ENCODE data around the gene CALHM3.
A peak's percentile ranks its signal among the peaks of the same experiment; 100 is the strongest.

Gene CALHM3

GRCh38 chr10:103474077-103474476, 5.0 kb downstream of the CALHM3 start:
- DNase-seq (ENCODE audit: low read depth): no peak

GRCh38 chr10:103473261-103473671, 5.8 kb downstream of the CALHM3 start:
- peak; percentile 23 for DNase-seq (ENCODE audit: low read depth)

DNA sequence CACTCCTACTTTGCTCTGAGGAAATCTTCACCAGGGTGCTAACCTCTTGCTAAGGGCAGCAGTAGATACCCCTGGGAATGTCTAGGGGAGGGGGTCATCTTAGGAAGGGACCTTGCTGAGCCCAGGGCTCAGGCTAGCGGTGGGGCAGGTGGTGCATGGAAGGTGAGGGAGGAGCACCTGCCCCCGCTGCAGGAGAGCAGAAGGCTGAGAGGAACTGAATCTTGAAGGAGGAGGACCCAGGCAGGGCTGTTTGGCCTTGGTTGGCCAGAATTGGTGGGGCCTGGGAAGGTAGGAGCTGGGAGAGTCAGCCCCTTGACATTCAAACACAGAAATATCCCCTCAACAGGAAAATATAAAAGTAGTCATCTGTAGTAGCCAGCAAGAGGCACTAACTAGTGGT, 7.0 kb downstream of the CALHM3 start:
- no peak for DNase-seq (ENCODE audit: low read depth)

DNA sequence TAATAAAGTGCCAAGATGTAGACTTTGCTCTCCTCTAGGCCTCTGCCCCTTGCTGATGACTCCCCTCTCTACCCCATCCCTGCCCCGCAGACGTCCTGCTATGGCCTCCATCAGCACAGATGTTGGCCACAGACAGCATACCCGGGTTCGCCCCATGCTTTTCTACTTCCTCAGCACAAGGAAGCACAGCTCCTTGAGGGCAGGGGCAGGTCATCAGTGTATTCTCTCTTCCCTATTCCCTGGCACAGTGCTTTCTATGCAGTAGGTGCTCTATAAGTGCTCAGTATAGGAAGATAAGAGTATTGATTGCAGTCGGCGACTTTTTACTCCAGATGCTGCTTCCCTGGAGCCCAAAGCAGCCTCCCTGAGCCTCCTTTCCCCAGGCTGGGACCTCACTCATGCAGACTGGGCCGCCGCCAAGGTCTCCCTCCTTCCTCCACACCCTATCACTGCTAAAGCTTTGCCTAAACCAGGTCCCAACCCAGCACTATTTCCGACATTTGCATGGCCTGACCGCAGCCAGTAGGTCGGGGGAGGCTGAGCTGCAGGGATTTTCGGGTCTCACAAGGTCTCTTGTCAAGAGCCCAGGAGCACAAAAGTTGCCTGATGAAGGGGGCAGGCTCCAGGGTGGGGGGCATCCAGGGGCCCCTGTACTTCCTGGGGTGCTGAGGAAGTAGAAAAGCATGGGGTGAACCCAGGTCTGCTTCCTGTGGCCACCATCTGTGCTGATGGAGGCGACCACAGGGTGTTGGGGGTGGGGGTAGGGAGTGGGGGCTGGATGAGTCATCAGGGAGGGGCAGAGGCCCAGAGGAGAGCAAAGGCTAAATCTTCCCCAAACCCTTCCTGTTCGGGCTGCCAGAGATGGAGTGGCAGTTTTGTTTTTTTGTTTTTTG, 8.0 kb downstream of the CALHM3 start:
- no peak for DNase-seq (ENCODE audit: low read depth)

DNA sequence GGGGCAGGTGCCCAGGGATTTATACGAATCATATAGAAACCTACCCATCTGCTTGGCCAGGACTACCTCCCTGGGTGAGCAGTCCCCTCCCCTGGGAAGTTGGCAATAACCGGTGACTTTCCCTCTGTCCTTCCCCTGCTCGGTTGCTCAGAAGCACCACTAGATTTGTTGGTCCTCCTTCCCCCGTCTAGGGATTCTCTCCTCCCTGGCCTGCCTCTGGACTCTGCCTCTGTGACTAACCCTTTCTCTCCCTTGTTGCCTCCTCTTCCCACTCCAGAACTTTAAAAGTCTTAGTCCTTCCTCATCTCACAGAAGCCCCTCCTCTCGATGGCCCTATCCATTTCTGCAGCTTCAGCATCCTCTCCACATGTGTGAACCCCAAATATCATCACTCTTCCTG, 9.8 kb downstream of the CALHM3 start:
- DNase-seq (ENCODE audit: low read depth): no peak

GRCh38 chr10:103467406-103467805, 11.6 kb downstream of the CALHM3 start:
- DNase-seq (ENCODE audit: low read depth): no peak

GRCh38 chr10:103466734-103467133, 12.3 kb downstream of the CALHM3 start:
- DNase-seq (ENCODE audit: low read depth): peak; percentile 49

DNA sequence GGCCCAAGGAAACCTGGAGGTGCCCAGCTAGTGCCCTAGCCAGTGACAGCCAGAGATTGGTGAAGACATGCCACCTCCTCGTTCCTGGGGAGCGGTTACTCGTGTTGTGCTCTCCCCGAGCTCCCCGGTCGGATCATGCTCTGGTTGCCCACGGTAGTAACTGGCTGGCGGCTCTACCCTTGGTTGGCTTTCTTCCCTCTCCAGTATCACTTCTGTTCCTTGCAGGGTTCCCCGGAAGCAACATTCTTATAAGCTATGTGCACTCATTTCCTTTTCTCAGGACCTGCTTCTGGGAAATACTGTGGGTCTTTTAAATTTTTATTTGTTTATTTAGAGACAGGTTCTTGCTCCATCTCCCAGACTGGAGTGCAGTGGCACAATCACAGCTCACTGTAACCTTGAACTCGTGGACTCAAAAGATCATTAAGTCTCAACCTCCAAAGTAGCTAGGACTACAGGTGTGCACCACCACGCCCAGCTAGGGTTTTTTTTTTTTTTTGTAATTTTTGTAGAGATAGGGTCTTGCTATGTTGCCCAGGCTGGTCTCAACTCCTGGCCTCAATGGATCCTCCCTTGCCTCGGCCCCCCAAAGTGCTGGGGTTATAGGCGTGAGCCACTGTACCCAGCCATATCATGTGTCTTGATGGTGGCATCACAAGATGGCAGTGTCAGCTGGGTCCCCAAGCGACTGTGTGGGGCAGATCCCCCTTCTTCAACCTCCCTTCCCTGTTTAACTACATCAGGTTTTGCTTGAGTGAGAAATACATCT, 13.4 kb downstream of the CALHM3 start:
- no peak for DNase-seq (ENCODE audit: low read depth)

DNA sequence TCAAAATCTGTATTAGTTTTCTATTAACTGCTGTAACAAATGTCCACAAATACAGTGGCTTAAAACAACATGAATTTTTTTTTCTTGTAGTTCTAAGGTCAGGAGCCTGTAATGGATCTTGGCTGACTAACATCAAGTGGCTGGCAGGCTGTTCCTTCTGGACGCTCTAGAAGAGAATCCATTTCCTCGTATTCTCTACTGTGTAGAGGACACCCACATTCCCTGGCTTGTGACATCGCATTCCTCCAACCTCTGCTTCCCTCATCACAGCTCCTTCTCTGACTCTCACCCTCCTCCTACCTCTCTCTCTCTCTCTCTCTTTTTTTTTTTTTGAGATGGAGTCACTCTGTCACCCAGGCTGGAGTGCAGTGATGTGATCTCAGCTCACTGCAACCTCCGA, 15.5 kb downstream of the CALHM3 start:
- DNase-seq (ENCODE audit: low read depth): no peak

GRCh38 chr10:103459615-103460014, 19.4 kb downstream of the CALHM3 start:
- no peak for DNase-seq (ENCODE audit: low read depth)

DNA sequence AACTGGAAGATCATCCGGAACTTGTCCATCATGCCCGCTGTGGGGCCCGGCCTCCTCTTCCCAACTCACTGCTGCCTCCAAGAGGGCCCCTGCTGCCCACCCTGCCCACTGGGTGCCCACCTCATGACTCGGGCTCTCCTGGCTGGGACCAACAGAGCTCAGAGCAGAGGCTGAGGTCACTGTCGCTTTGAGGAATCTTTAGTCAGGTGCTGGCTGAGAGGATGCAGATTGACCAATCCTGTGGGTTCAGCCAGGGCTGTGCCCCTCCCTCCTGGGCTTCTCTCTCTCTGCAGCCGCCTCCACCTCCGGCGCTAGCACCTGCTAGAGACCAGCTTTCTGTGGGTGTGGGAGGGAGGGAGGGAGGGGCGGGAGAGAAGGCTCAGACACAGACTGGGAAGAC, 20.3 kb downstream of the CALHM3 start, which contains the start of gene CALHM1:
Gene CALHM1 (minus strand): TSS at position 181 of the 400 bp plus-strand sequence. CDS start 149 bp downstream, at position 32.
- DNase-seq (ENCODE audit: low read depth): no peak

- no peak for DNase-seq (ENCODE audit: low read depth)
Measured at GRCh38 chr10:103457896-103458583, 21.0 kb downstream of the CALHM3 start.

- no peak for DNase-seq (ENCODE audit: low read depth)
Measured at GRCh38 chr10:103457176-103457712, 21.8 kb downstream of the CALHM3 start.

DNA sequence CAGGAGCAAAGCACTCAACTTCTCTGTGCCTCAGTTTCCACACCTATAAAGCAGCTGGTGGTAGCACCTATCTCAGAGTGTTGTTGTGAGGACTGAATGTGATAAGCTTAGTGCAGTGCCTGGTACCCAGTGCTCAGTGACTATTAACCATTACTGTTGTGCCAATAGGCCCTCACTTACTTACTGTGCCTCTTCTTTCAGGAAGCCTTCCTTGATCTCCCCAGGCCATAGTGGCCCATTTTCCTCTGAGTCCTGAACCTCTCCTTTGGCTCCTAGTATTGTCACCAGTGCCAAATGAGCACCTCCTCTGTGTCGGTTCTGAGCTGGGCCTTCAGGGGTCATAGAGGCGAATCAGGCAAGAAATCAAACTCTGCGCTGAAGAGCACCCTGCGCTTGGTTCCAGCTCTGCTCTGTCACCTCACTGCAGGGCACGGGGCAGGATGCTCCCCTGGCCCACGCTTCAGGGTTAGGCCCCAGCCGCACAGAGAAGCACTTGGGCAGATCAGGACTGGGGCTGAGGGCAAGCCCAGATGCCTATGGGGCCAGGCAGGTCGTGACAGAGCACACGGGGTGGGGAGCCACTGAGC, 22.9 kb downstream of the CALHM3 start:
- no peak for DNase-seq (ENCODE audit: low read depth)

- no peak for DNase-seq (ENCODE audit: low read depth)
Measured at GRCh38 chr10:103455235-103455634, 23.8 kb downstream of the CALHM3 start.

DNA sequence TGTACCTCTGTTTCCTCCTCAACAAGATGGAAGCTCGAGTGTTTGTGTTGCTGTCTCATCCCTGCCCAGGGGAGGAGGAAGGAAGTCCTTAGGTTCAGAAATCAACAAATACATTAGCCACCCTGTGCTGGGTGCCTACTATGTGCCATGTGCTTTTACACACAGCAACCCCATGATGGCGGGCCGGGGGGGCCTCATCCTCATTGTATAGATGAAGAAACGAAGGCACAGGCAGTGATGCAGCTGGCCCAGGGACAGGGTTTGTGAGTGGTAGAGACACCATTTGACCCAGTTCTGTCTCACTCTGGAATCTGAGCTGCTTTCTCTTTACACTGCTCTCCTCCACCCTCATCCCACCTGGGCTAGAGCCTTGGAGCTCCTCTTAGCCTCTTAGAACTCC, 25.0 kb downstream of the CALHM3 start:
- DNase-seq (ENCODE audit: low read depth): no peak

DNA sequence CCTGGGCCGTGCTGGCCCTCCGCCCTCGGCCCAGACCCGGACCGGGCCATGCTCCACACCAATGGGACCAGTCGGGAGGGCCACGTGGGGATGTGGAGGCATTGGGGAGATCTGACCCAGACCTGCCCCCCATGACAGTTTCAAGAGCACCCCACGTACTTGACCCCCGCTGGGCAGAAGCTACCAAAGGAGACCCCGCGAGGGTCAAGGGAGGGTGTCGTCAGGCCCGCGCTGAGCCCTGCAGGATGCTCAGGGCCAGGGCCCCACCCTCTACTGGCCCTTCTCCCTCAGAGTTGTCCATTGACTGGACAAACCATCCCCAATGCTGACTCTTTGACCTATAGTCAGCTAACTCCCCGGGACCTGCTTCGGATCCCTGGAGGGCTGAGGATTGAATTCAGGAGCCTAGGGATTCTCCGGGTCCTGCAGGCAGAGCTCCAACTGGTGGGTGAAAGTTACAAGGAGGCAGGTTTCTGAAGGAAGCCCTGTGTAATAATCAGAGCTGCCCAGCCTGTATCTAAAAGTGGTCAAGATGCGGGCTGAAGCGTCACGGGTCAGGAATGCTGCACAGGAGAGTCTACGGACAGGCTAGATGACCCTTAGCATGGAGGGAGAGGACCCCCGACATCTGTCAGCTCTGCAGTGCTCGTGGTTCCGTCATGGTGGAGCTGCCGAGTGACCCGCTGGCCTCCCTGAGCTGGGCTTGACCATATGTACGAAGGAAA, 26.4 kb downstream of the CALHM3 start:
- DNase-seq (ENCODE audit: low read depth): peak; percentile 30

DNA sequence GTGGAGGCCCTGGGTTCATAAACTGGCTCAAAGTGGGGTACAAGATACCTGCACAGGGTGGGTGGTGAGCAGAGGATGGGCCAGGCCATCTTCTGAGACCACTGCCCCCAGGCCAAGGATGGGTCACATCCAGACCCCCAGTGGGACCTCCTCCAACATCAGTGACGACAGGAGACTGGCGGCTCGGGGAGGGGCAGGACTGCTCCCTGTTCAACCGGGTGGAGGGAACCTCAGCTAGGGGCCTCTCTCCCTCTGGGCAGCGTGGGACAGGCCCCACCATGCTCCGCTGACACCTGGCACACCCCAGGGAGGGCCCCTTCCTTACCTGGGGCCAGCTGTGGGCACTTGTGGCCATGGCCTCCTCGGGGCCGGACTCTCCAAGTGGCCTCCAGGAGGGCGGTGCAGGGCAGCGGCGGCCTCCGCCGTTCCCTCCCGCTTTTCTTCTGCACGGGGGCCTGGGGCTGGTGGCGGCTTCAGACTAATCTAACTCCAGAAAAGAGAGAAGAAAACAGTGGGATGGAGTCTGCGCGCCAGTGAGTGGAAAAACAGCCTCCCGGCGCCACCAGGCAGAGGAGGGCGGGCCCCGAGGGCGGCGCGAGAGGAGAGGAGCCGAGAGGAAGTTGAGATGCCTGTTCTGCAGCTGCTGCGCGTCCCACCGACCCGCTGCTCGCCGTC, 27.1 kb downstream of the CALHM3 start, which contains the start of gene CALHM2:
Gene CALHM2 (minus strand): TSS at position 540 of the 675 bp plus-strand sequence. CDS start 2,429 bp downstream, outside the sequence.
- peak; percentile 31 for DNase-seq (ENCODE audit: low read depth)

DNA sequence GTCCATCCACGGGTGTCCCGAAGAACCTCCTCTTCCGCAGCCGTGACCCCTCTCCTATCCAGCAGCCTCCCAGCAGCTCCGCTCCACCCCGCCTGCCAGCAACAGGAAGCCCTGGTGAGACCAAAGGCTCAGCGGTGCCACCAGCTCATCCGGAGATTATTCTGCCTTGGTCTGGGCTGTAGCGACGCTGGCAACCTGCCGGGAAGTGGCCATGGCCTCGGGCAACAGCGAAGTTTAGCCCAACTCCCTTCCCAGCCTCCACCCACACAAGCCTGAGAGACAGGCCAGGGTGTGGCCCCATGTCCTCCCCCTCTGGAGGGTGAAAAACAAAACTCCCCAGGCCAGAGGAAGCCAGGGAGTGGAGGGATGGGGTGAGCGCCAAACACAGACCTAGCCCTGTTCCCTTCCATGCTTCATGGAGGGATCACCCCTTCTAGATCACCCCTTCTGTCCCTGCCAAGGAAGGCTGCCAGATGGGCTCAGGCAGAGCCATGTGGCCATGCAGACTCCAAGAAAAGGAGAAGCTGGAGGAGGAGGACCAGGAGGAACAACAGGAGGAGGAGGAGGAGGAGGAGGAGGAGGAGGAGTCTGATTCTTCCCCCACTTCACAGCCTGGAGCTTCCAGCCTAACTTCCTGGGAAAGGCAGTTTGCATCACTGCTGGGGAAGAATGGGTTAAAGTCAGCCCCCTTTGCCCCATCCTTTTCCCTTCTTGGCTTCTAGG, 27.8 kb downstream of the CALHM3 start:
- DNase-seq (ENCODE audit: low read depth): no peak
